ENCODE results near the gene C1orf74.

C1orf74 gene

DNA sequence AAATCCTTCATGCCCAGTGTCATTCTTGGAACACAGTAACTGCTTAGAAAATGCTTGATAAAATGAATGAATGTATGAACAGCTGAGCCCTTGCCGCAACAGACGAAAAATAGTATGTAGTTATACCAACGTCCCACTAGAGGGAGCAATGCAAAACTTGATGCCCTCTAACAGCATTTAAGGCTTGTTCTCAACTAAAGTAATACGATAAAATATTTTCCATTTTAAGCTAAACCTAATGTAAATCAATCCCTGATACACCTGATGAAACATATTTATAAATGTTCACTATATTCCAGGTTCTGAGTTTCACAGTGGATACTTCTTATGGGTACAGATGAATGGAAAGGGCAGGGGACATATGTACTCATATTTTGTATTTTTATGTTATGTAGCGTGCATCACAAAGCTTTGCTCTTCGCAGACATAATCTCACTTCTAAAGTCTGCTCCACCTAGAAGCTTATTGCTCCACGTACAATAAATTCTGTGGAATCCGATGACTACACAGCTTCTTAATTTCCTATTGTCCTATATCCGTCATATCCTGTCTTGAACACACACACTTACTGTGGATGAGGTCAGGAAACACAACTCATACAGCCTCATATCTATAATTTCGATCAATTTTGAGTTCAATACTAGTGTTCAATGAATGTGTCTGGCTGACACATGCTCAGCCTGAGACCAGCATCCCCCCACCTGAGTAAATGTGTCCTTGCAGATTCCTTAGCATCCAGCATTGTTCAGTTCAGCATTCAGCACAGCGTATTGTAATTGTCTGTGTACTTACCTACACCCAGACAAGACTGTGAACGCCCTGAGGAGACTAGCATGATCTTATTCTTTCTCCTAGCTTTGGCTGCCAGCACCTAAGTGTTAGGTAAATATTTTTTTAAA, 39.0 kb upstream of the C1orf74 start:
- H3K36me3 ChIP-seq (ENCODE audit: control insufficient read depth, low read length): peaks cover 3% of the 10 kb centered on the region; the same call in 1 of the 2 replicates
- H3F3A ChIP-seq (ENCODE audit: control insufficient read depth, insufficient read depth): peaks cover 3% of the 10 kb centered on the region; the same call in 1 of the 2 replicates
- H3K79me2 ChIP-seq (ENCODE audit: control insufficient read depth, low read length): peaks cover 7% of the 10 kb centered on the region
- H3K4me3 ChIP-seq (ENCODE audit: low read length): no peak overlapping the region
- H3K27me3 ChIP-seq (ENCODE audit: control insufficient read depth, low read length): peaks cover 11% of the 10 kb centered on the region
- H3K4me2 ChIP-seq (ENCODE audit: low read length): peak overlapping the region; percentile 20
- no peaks in the 10 kb centered on the region for H4K20me1 ChIP-seq (ENCODE audit: control insufficient read depth, insufficient read depth, low read depth, low read length)
- no peaks in the 10 kb centered on the region for H3K9me3 ChIP-seq (ENCODE audit: control insufficient read depth, insufficient read depth, low read length)
- H3K4me1 ChIP-seq (ENCODE audit: control insufficient read depth, low read length): peaks cover 10% of the 10 kb centered on the region
- no peaks in the 10 kb centered on the region for H3K9me2 ChIP-seq (replicated peaks; ENCODE audit: control insufficient read depth, low read length)
- H3K27ac ChIP-seq (ENCODE audit: low read depth, low read length): no peak overlapping the region
- TF ChIP-seq EZH2phosphoT487 (IDR thresholded peaks at IDR 0.05; ENCODE audit: borderline replicate concordance, low read length) (no peak), CTCF (IDR thresholded peaks at IDR 0.05; ENCODE audit: low read depth, low read length, poor library complexity, severe bottlenecking) (peak; percentile 73)

DNA sequence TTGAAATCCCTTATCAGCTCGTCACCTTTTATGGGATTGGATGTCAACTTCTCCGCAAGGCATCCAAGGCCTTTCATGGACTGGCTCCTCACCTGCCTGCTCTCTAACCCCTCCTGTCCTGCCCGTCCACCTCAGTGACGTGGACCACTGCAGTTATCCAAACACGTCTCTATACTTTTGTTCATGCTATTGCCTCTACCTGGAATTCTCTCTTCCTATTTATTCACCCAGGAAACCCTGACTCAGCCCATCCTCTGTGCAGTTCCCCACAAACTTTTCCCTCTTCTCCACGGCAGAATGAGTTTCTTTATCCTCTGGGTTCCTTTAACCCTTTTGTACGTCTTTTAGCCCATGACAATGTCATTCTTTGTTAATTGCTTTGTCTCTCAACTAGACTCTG, 38.3 kb upstream of the C1orf74 start:
- Histone ChIP-seq H4K20me1 (ENCODE audit: control insufficient read depth, insufficient read depth, low read depth, low read length) (no peaks in the 10 kb centered on the region), H3K36me3 (ENCODE audit: control insufficient read depth, low read length) (no peaks in the 10 kb centered on the region), H3K27ac (ENCODE audit: low read depth, low read length) (no peak overlapping the region), H3K9me2 (replicated peaks; ENCODE audit: control insufficient read depth, low read length) (no peaks in the 10 kb centered on the region), H3F3A (ENCODE audit: control insufficient read depth, insufficient read depth) (peaks cover 3% of the 10 kb centered on the region; the same call in 1 of the 2 replicates), H3K4me1 (ENCODE audit: control insufficient read depth, low read length) (peaks cover 10% of the 10 kb centered on the region), H3K4me3 (ENCODE audit: low read length) (no peak overlapping the region), H3K27me3 (ENCODE audit: control insufficient read depth, low read length) (peaks cover 14% of the 10 kb centered on the region), H3K79me2 (ENCODE audit: control insufficient read depth, low read length) (no peaks in the 10 kb centered on the region), H3K9me3 (ENCODE audit: control insufficient read depth, insufficient read depth, low read length) (no peaks in the 10 kb centered on the region), H3K4me2 (ENCODE audit: low read length) (peak overlapping the region; percentile 20; the same call in 1 of the 2 replicates)
- TF ChIP-seq CTCF (IDR thresholded peaks at IDR 0.05; ENCODE audit: low read depth, low read length, poor library complexity, severe bottlenecking) (no peak), EZH2phosphoT487 (IDR thresholded peaks at IDR 0.05; ENCODE audit: borderline replicate concordance, low read length) (no peak)

DNA sequence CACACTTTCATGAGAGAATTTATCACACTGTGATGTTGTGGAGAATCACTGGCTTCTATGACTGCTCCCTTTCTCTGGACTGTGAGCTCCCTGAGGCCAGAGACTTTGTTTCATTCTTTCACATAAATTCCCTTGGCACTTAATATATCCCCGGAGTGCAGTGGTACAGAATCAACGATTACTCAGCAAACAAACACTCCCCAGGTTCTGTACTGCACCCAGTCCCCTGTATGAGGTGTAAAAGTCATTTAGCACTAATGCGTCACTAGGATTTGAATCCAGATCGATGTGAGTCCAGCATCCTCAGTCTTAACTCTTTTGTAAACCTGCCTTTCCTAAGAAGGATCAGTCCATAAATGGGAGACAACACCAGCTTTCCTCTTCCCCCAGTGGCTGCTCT, 36.6 kb upstream of the C1orf74 start:
- H3K9me3 ChIP-seq (ENCODE audit: control insufficient read depth, insufficient read depth, low read length): no peaks in the 10 kb centered on the region
- peaks cover 3% of the 10 kb centered on the region; the same call in 1 of the 2 replicates for H3F3A ChIP-seq (ENCODE audit: control insufficient read depth, insufficient read depth)
- no peaks in the 10 kb centered on the region; the same call in 1 of the 2 replicates for H3K4me1 ChIP-seq (ENCODE audit: control insufficient read depth, low read length)
- H3K27ac ChIP-seq (ENCODE audit: low read depth, low read length): no peak overlapping the region
- no peaks in the 10 kb centered on the region for H3K9me2 ChIP-seq (replicated peaks; ENCODE audit: control insufficient read depth, low read length)
- no peak overlapping the region for H3K4me3 ChIP-seq (ENCODE audit: low read length)
- no peaks in the 10 kb centered on the region for H4K20me1 ChIP-seq (ENCODE audit: control insufficient read depth, insufficient read depth, low read depth, low read length)
- TF ChIP-seq CTCF (IDR thresholded peaks at IDR 0.05; ENCODE audit: low read depth, low read length, poor library complexity, severe bottlenecking) (no peak), EZH2phosphoT487 (IDR thresholded peaks at IDR 0.05; ENCODE audit: borderline replicate concordance, low read length) (no peak)
- no peaks in the 10 kb centered on the region for H3K79me2 ChIP-seq (ENCODE audit: control insufficient read depth, low read length)
- H3K36me3 ChIP-seq (ENCODE audit: control insufficient read depth, low read length): no peaks in the 10 kb centered on the region
- no peak overlapping the region for H3K4me2 ChIP-seq (ENCODE audit: low read length)
- H3K27me3 ChIP-seq (ENCODE audit: control insufficient read depth, low read length): peaks cover 15% of the 10 kb centered on the region
